SU-DHL-6 (cell line): ENCODE measurements around the gene SLC37A2.

ENCODE experiments used
- H2AFZ ChIP-seq: fragments of 200-600 bp; sonication (generic); 2 replicates; pipeline ENCODE4 v1.6.1; 2014; ENCODE audit warnings: low read depth, mild to moderate bottlenecking, moderate library complexity, mixed read lengths, antibody characterized with exemption, low read length; ENCODE audit not compliant: severe bottlenecking
- H3F3A ChIP-seq: fragments of 200-600 bp; shearing (Covaris generic); 2 replicates; pipeline ENCODE4 v1.6.0; 2016; ENCODE audit warnings: antibody characterized with exemption, mild to moderate bottlenecking; ENCODE audit not compliant: insufficient read depth
- H3K27ac ChIP-seq: fragments of 200-600 bp; sonication (generic); 2 replicates; pipeline ENCODE4 v1.5.1; 2016; ENCODE audit warnings: low read depth, mild to moderate bottlenecking, low read length, moderate library complexity, mixed read lengths
- H3K27me3 ChIP-seq: fragments of 200-600 bp; sonication (generic), shearing (Covaris generic); 2 replicates; pipeline ENCODE4 v1.6.0; 2014; ENCODE audit warnings: mild to moderate bottlenecking, low read length
- H3K36me3 ChIP-seq: fragments of 200-600 bp; sonication (generic); 2 replicates; pipeline ENCODE4 v1.6.1; 2014; ENCODE audit warnings: mild to moderate bottlenecking, low read length, mixed read lengths
- H3K4me2 ChIP-seq: fragments of 300-600, 200-600 bp; shearing (Covaris generic), sonication (generic); 2 replicates; pipeline ENCODE4 v1.6.0; 2014; ENCODE audit warnings: low read length, low read depth, mild to moderate bottlenecking; ENCODE audit not compliant: poor library complexity, severe bottlenecking
- H3K4me3 ChIP-seq: fragments of 200-600 bp; sonication (generic); 2 replicates; pipeline ENCODE4 v1.5.1; 2014; ENCODE audit warnings: antibody characterized with exemption, low read length, mild to moderate bottlenecking, mixed read lengths; ENCODE audit not compliant: insufficient read depth, poor library complexity, severe bottlenecking
- H3K79me2 ChIP-seq: fragments of 200-600 bp; sonication (generic); 2 replicates; pipeline ENCODE4 v1.6.1; 2014; ENCODE audit warnings: mild to moderate bottlenecking, low read length, moderate library complexity; ENCODE audit not compliant: insufficient read depth
- H3K9ac ChIP-seq: fragments of 200-600 bp; sonication (generic); 2 replicates; pipeline ENCODE4 v1.7.0; 2014; ENCODE audit warnings: mild to moderate bottlenecking, low read length
- H3K9me2 ChIP-seq: fragments of 200-600 bp; sonication (generic); replicated peaks from 2 replicates; pipeline ENCODE4 v1.6.1; 2014; ENCODE audit warnings: low read length; ENCODE audit not compliant: insufficient read depth
- H3K9me3 ChIP-seq: fragments of 200-600 bp; sonication (generic); 2 replicates; pipeline ENCODE4 v1.6.1; 2014; ENCODE audit warnings: low read length, mixed read lengths; ENCODE audit not compliant: insufficient read depth
- H4K20me1 ChIP-seq: fragments of 200-600 bp; sonication (generic); 2 replicates; pipeline ENCODE4 v1.6.1; 2014; ENCODE audit warnings: low read depth, mild to moderate bottlenecking, antibody characterized with exemption, low read length, moderate library complexity, mixed read lengths
- EZH2phosphoT487 ChIP-seq: fragments of 200-600 bp; sonication (generic), shearing (Covaris generic); conservative IDR thresholded peaks from 2 replicates; pipeline ENCODE4 v1.6.1; 2018; ENCODE audit warnings: mild to moderate bottlenecking, antibody characterized with exemption, low read length, moderate library complexity, mixed read lengths
- TF ChIP-seq, protein P1 (sequence below): fragments of 200-600 bp; sonication (generic); IDR thresholded peaks from one replicate; pipeline ENCODE4 v1.5.1; 2017; ENCODE audit warnings: antibody characterized with exemption, mild to moderate bottlenecking, low read length, moderate library complexity; ENCODE audit not compliant: insufficient read depth, poor library complexity, severe bottlenecking

Gene SLC37A2

DNA sequence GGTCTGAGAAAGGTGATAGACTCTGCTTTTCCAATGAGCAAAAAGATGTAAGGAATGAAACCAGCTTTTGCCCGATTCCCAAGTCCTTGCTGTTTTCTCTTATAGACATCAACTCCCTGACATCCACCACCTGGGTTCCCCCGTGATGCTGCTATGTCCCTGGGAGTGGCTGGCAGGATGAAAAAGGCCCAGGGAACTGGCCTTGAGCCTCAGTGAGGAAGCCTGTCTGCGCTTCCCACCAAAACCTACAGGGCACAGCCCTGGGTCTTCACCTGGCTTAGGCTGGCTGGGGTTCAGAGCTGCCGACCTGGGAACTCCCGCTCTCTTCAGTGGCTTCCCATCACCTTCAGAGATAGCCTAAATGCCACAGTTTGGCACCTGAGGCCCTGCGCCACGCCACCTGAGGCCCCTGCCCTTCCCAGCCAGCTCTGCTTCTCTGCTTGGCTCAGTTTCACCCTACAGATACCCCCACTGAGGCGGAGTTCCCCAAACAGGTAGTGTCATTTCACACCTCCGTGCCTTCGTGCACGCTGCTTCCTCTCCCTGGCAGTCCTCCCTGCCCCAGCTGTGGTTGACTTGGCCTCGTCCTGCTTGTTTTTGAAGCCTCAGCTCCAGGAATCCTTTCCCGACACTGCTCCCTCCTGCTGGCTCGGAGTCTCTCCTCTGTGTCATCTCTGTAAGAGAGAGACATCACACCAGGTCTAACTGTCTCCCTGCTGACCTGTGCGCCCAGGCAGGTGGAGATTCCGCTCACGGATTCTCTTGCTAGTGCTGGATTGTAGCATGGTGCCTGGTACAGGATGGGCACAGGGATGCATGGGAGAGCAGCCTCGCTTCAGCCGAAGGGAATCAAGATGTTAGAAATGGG is 10.7 kb downstream of the SLC37A2 start:
- Histone ChIP-seq H3K79me2 (no peaks in the 10 kb centered on the region), H3K4me2 (no peak overlapping the region), H3K9me3 (no peaks in the 10 kb centered on the region), H3K9me2 (no peaks in the 10 kb centered on the region), H3K4me3 (no peak overlapping the region), H4K20me1 (no peaks in the 10 kb centered on the region), H3K27me3 (no peaks in the 10 kb centered on the region), H2AFZ (no peak overlapping the region), H3K9ac (no peak overlapping the region), H3K36me3 (no peaks in the 10 kb centered on the region), H3K27ac (no peak overlapping the region), H3F3A (no peaks in the 10 kb centered on the region)
- TF ChIP-seq EZH2phosphoT487 = no peak
- TF ChIP-seq, protein P1, sequence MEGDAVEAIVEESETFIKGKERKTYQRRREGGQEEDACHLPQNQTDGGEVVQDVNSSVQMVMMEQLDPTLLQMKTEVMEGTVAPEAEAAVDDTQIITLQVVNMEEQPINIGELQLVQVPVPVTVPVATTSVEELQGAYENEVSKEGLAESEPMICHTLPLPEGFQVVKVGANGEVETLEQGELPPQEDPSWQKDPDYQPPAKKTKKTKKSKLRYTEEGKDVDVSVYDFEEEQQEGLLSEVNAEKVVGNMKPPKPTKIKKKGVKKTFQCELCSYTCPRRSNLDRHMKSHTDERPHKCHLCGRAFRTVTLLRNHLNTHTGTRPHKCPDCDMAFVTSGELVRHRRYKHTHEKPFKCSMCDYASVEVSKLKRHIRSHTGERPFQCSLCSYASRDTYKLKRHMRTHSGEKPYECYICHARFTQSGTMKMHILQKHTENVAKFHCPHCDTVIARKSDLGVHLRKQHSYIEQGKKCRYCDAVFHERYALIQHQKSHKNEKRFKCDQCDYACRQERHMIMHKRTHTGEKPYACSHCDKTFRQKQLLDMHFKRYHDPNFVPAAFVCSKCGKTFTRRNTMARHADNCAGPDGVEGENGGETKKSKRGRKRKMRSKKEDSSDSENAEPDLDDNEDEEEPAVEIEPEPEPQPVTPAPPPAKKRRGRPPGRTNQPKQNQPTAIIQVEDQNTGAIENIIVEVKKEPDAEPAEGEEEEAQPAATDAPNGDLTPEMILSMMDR = no peak

DNA sequence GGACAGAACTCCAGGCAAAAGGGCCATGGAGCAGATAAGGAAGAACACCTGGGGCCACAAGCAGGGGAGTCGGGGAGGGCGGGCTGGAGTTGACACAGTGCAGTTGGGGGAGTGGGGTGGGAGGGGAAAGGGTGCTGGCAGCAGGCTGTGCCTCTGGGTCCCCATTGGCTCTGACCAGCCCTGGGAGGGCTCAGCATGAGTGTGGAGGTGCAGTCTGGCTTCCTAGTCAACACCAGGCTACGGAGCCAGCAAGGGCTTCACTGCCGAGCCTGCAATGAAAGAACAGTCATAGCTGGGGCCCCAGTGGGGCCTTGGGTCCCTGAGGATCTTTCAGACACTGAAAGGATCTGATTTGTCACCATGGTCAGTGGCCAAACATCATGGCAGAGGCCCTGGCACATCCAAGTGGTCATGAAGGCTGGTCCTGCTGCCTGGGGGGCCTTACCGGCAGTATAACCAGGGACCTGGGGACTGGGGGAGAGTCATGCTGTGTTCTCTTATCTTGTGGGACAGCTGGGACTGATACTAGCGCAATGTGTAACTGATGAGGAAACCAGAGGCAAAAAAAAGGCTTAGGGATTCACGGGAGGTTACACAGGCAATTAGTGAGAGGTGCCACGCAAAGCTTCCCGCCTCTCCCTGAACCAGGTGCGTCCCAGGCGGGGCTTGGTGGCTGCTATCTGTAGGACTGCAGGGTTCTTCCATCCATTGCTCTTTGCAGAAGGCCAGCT is 11.6 kb downstream of the SLC37A2 start:
- Histone ChIP-seq H3K36me3 (no peaks in the 10 kb centered on the region), H3K9me2 (no peaks in the 10 kb centered on the region), H4K20me1 (no peaks in the 10 kb centered on the region), H3K27me3 (no peaks in the 10 kb centered on the region), H3K79me2 (no peaks in the 10 kb centered on the region), H3F3A (no peaks in the 10 kb centered on the region), H3K4me2 (no peak overlapping the region), H3K9me3 (no peaks in the 10 kb centered on the region), H2AFZ (no peak overlapping the region), H3K9ac (no peak overlapping the region), H3K27ac (no peak overlapping the region), H3K4me3 (no peak overlapping the region)
- TF ChIP-seq EZH2phosphoT487 = no peak
- TF ChIP-seq, protein P1 = no peak

DNA sequence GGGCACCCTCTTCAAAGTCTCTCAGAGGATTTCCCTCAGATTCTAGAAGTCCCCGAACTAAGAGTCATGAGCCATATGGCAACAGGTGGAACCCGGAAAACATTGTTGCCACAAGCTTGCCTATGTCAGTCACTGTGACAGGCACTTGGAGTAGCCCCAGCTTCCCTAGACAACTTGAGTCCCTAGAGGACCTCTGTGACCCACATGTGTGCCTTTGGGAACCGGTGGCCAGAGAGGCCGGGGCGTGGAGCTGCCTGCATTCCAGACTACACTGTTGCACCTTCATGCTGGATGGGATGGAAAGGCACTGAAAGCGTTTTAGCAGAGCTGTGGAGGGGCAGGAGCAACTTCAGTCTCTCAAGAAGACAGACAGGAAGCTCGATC is 12.1 kb downstream of the SLC37A2 start:
- Histone ChIP-seq H2AFZ (no peak overlapping the region), H3F3A (no peaks in the 10 kb centered on the region), H4K20me1 (no peaks in the 10 kb centered on the region), H3K79me2 (no peaks in the 10 kb centered on the region), H3K4me2 (no peak overlapping the region), H3K27me3 (no peaks in the 10 kb centered on the region), H3K9me2 (no peaks in the 10 kb centered on the region), H3K27ac (no peak overlapping the region), H3K36me3 (no peaks in the 10 kb centered on the region), H3K9me3 (no peaks in the 10 kb centered on the region), H3K4me3 (no peak overlapping the region), H3K9ac (no peak overlapping the region)
- TF ChIP-seq EZH2phosphoT487 = no peak
- TF ChIP-seq, protein P1 = no peak
